GM10847 (cell line): ENCODE data around the gene THRB.

ENCODE experiments used
- POLR2A ChIP-seq: IDR thresholded peaks from 2 replicates; pipeline ENCODE4 v1.6.1; 2011; ENCODE audit not compliant: insufficient read length; ENCODE audit errors: extremely low read depth

THRB gene

DNA sequence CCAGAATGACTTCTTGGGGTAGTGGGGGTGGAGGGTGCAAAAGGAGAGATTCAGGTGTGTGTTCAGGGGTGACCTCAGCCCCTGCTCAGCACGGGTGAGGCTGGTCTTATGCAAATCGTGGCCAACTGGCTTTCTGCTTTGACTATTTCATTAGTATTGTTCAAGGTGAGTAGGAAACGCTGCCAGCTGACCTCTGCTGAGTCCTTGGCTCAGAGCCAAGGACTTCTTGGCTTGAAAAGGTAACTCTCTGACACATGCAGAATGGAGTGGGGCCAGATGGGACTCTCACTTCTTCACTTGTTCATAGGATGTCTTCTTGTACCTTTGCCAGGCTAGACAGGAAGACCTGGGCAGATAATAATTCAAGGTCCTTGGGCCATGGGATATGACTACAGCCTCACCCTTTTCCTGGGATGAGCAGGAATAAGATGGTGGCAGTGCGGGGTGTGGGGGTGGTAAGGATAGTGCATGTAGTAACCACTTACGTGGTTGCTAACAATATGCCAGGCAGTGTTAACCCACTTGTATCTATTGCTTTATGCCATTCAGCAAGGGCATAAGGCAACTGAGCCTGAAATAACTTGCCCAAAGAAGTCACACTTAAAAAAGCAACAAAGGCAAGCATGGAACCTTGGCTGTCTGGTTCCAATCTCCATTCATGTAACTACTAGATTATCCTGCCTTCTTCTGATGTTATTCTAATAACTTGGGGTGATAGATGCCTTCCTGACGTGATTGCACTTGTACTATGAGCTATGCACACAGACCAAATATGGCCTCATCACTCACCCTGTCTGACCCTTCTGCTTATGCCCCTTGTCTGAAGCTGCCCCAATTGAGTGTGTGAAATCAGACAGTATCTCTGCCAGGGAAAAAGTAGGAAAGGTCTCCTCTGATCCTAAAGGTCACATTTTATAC is 356.4 kb downstream of the THRB start:
- no peak for TF ChIP-seq POLR2A

DNA sequence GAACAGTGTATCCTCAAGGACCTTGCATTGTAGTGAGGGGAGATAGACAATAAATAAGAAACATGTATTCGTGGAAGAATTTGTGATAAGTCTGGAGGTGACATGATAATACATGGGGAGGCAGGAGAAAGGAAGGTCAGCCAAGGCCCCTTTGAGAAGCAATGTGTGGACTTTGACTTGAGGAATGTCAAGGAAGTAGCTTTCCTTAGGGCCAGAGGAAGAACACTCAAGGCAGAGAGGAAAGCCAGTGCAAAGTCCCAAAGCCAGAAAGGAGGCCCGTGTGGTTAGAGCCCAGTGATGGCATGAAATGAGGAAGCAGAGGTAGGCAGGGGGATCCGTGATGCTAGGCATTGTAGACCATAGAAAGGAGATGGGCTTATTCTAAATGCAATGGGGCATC is 357.3 kb downstream of the THRB start:
- no peak for TF ChIP-seq POLR2A

DNA sequence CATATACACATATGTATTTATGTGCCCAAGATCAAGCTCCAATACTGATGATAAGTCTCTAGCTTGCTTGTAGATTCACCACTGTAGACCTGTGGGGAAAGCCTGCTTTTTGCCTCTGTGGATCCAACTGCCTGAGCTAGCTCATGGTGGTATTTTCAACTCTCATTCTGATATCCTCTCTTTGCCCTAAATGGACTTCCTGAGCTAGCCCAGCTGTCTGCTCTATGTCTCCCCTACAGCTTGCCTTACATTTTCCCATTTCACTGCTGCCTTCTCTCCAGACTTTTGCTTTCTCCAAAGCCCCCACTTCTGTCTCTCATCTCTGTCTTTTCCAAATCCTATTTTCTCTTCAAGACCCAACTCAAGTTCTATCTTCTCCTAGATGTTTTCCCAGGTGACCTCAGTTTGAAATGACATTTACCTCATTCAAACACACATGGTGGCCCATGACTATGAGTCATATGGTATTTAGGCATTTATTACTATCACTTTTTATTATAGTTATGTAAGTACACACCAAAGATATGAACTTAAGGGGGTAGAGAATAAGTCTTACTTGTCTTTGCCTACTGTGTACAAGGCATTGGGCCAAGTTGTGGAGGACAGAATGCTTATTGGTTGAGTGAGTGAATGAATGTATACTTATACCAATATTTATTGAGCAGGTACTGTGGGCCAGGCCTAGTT is 357.9 kb downstream of the THRB start:
- no peak for TF ChIP-seq POLR2A

DNA sequence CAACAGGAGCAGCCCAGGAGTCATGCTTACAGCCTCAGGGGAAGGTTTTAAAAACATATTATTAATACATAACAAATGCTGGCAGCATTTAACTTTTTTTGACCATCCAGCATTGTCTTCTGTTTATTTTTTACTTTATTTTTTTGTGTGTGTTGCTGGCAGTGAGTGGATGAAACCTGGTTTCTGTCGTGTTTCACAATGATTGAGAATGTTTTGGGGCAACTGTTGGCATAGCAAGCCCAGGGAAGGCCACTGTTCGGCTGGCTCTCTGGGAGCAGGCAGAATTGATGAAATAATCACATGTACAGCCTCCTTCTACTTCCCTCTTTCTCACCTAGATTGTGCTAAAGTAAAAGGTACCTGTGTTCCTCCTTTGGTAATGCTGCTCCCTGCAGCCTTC is 359.4 kb downstream of the THRB start:
- no peak for TF ChIP-seq POLR2A

DNA sequence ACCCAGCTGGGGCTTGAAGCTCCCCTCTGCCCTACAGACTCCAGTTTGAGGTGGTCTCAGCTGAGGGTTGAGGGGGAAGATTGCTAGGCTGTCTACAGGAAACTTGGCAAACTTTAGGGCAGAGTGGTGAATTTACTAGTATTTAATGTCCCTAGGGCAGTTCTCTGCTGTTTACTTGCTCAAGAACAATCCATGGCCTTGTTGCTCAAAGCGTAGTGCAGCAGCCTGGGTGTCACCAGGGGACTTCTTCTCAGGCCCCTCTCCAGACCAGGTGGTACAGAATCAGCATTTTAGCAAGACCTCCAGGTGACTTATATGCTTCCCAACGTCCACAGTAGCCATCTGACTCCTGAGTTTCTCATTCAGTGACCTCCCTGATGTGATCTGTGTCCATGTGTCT is 360.7 kb downstream of the THRB start:
- TF ChIP-seq POLR2A = no peak

DNA sequence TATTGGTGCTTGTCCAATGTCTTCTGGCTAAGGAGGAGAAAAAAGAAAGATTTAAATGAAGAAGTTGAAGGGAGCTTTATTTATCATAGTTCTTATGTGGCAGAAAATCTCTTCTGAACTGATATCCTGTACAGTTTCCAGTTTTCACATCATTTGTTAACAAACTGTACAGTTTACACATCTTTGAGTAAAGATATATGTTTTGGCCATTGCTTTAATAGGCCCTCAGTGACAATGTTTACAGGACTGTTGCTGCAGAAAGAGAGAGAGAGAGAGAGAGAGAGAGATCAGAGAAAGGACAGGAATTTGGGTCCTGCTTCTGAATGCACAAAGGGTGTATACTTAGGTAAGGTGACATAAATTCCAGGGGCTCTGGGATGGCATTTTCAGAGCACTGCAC is 361.2 kb downstream of the THRB start:
- no peak for TF ChIP-seq POLR2A

DNA sequence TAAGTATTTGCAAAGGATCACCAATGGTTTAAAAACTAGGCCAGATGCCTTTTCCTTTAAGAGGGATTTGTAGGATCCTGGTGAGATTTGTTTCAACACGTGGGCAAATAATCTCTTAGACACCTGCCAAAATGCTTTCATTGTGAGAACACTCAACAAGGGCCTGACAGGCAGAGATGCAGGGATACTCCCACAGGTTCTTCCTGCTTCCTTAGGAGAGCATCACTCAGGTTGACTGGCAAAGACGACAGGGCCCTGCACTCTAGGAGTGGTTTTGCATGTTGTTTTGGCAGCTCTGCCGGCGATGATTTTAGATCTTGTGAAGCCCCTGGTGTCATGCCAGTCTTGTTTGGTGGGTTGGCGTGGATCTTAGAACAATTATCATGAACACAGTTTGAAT is 365.1 kb downstream of the THRB start:
- TF ChIP-seq POLR2A = no peak

DNA sequence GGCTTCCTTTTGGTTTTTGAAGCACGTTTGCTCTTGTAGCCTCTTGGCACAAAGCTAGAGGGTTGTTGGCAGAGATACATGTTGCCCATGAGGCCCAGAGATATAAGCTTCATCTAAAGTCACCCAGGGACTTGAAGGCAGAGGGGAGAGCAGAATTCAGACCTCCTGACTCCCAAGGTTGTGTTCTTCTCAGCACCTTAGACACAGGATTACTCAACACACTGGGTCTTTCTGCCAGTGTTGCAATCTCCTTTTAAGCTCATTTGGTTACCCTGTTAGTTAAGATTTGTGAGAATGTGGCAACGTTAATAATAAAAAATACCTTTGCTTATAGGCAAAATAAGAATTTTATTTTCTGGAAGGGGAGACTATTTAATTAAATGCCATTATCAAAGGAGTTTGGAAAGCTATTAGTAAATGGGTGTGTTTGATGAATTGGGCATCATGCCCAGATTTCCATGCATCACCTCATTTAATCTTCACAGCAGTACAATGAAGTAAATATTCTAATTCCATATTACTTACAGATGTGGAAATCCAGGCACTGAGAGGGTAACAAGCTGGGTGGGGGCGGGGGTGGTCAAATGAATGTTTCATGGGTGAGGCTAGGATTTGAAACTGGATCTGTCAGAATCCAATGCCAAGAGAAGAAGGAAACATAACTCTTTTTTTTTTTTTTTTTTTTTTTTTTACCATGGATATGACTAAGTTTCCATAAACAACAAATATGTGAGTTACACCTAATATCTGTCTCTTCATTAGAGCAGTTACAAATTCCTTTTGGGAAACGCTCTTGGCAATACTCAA is 366.2 kb downstream of the THRB start:
- no peak for TF ChIP-seq POLR2A

DNA sequence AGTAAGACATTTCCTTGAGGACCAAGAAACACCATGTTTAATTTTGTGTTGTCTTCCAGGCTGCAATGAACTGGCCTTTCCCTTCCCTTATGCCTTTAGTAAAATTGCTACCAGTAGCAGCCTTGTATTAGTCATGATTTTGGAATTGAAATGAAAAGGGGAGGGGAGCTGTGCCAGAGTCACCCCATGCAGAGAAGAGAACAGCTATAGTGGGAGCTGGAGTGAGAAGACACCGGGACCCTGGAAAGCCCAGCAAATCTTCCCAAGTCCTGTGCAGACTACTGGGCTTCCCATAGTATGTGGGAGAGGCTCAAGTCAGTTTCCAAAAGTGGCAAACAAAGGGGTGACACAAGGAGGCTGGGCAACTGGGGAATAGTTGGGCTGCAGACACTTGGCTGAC is 371.1 kb downstream of the THRB start:
- no peak for TF ChIP-seq POLR2A

DNA sequence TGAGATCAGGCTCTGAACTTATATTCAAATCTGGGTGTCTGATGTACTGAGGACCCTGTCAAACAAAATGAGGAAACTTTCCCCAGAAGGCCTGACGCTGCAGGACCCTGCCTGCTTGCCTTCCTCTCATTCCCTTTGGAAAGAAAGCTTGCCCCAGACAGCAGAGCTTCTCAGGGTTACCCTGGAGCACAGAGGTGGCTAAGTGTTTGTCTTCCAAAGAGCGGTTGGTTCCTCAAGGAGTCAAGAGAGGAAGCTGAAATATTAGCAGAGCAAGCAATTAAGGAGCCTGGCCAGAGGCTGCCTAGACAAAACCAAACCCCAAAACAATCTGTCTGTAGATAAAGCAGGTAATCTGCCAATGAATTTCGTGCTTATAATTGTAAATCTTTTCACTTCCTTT is 374.2 kb downstream of the THRB start:
- no peak for TF ChIP-seq POLR2A

DNA sequence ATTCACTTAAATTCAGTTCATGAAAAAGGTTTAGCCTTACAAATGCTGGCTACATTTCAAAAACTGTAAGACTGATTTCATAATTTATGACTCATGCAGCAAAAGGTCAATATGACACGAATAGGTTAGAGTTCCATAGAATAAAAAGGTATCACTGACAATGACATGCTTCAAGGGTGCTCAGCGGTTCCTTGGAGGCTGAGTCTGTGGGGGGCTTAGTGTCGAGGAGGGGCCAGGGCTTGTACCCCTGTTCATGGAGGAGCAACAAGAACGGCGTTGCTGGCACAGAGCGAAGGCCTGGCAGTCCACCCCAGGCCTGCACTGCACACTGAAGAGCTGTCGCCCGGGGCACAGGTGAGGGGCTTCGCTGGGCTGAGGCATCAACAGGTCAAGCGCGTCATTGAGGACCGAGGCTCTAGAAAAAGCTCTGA is 375.3 kb downstream of the THRB start:
- no peak for TF ChIP-seq POLR2A

DNA sequence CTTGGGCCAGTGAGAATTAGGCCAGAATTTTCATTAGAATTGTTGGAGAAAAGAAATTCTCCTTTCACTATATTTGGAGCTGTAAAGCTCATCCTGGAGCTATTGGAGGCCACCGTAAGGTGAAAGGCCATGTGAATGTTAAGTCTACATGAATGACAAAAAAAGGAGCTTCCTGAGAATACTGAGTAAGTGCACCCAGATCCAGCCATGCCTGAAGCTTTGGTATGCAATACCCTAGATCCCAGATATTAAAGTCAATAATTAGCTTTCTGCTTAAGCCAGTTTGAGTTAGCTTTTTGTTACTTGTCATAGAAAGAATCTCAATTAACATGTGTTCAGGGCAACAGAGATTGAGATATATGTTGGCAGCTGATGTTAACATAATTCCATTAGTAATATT is 377.1 kb downstream of the THRB start:
- TF ChIP-seq POLR2A = no peak

DNA sequence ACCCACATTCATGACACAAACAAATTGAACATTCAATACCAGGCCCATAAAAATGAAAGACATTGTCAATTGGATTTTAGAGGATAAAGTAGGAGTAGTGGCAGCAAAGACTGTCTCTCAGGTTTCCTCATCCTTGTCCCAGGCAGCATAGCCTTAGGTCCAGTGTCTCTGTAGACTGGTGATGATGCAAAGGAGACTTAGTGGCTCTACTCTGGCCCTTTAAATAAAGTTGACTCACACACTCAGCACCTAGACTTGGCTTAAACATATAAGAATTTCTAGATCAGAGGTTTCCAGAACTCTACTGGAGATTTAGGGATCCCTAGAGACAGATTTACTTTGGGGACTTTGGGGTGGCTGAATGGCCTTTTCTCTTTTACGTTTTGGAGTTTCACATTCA is 382.9 kb downstream of the THRB start:
- TF ChIP-seq POLR2A = no peak

DNA sequence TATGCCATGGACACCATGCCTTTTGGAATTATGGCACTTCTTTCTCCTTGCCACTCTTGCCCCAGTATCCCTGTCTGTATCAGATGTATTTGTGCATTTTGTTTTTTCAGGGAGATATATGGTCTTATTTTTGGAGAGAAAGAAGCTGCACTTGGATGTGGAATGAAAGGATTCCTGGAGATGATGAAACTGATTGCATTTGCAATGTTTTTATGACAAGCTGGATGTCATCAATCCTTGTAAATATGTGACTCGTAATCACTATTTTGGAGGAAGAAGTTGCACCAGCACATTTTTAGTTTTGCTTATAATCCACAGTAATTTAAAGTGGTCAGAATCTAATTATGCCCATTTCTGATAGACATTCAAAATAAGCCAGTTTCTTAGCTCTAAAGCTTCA is 384.6 kb downstream of the THRB start:
- no peak for TF ChIP-seq POLR2A

DNA sequence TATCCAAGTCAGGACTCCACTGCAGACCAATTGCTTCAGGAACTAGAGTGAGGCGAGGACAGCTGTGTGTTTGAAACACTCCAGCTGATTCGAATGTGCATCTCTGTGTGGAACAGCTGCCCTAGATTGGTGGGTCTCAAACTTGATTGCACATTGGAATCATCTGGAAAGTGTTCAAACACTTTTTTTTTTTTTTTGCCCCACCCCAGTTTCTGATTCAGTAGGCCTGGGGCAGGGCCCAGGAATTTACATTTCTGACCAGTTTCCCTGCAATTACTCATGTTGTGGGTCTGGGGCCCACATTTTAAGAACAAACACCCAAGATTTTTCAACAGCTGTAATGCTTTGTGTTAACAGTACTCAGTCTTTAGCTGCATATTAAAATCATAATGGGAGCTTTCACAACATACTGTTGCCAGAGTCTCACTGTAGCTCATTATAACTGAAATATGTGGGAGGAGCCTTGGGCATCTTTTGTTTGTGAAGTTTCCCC is 392.9 kb downstream of the THRB start:
- TF ChIP-seq POLR2A = no peak

DNA sequence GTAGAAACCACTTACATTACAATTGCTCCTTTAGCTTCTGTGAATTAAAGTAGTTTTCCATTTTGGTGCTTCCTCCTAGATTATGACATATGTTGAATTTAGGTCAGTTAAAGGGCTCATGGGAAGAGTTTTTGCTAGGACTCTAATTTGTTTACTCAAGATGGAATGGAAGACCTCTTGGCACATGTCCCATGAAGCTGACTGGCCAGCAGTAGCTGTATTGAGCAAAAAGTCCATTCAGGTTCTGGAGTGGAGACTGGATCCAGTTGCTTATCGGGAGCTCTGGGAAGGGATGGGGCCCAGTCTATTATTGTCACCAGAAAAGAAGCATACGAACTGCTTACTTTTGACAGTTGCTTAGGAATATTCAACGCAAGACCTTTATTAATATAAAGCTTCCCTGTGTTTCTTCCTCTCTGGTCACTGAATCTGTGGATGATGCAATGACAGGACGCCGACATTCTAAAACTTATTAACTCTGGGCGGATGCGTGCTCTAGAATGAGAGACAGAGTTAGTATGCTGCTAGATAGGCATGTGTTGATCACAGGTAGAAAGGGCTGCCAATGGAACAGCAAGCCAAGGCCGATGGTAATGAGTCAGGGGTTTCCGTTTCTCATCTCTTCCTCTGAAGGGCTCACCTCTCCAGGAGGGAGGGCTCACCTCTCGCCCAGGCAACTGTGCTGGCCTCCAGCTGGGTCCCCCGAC is 393.8 kb downstream of the THRB start:
- TF ChIP-seq POLR2A = no peak
